GM11168 (cell line): Measurements from ENCODE around the gene TM2D3.

Experiments used
- in situ Hi-C: fragments of 300-500 bp; cut with MboI; formaldehyde crosslinking; loops from one replicate; pipeline ENCODE4 v1.12.0; 2022; ENCODE audit warnings: low sequenced_read_pairs; ENCODE audit not compliant: unreplicated experiment

Gene TM2D3

DNA sequence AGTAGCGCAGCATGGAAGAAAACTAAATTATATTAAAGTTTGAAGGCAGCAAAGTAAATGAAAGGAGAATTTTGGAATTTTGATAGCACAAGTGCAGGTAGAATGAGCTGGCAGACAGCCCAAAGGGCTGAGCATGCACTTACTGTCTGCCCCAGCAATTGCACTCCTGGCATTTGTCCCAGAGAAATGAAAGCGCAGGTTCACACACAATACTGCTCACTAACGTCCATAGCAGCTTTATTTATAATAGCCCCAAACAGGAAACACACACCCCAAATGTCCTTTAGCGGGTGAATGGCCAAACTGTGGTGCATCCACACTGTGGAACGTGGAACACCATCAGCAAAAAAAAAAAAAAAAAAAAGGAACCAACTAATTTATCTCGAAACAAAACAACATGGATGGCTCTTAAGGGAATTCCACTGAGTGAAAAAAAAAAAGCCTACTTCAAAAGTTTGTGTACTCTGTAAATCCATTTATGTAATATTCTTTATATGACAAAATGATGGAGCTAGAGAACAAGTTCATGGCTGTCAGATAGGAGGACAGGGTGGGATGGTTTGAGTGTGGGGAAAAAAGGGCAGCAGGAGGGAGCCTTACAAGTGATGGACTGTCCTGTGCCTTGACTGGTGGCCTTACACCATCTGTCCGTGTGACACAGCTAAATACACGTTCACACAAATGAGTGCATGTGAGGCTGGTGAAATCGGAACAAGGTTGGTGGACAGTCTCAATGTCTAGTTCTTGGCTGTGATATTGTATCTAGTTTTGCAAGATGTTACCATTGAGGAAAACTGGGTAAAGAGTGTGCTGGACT is 6.0 kb upstream of the TM2D3 start:
- in situ Hi-C loops: no loop called here

DNA sequence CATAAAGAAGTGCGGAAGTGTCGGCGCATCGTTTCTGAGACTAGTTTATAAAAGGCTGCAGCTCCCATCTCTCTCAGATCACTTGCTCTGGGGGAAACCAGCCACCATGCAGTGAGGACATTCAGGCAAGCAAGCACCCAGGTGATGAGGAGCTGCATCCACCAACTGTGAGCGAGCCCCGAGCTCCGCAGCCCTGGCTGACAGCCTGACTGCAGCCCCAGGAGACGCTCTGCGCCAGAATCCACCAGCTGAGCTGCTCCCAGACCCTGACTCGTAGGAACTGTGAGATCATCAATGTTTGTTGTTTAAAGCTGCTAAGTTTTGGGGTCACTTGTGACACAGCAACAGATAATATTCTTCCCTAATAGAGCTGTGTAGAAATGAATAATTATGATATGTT is 5.0 kb upstream of the TM2D3 start:
- in situ Hi-C loops: no loop called here

DNA sequence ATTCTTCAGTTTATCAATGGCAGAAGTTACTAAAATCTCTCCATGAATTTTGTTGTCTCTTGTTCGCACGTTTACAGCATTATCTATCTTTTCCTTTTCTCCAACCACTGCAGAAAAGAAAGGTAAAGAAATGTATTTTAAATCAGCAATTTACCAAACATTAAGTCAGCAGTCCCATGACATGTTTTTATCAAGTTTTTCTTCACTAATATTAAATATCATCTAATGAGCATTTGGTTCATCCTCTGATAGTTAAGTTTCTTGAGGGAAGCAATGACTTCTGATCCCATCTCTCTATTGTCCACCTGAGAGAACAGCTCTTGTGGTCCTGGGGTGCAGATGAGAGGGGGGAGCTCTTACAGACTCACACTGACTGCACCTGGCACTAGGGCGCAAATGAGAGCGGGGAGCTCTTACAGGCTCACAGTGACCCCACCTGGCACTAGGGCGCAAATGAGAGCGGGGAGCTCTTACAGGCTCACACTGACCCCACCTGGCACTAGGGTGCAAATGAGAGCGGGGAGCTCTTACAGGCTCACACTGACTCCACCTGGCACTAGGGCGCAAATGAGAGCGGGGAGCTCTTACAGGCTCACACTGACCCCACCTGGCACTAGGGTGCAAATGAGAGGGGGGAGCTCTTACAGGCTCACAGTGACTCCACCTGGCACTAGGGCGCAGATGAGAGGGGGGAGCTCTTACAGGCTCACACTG is 2.6 kb upstream of the TM2D3 start:
- in situ Hi-C loops: loop anchor here (5.0 kb wide), 1 partner anchor 357 kb away; the partner anchor contains the start of gene SNRPA1

DNA sequence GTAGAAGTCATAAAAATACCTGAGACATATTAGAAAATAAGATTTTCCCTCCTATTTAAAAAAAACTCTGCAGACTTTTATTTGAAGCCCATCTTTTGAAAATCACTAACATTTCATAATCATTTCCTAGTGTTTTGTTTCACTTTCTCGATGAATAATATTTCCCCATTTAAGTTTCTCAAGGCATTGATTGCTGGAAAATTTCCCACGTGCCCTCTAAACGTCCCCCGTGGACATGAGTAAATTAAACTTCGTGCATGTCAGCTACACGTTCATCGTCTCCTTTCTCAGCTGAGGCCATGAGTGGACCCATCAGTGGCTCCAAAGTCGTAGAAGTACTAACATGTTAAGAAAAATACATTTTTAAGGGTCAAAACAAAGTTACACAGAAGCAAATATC is 2.0 kb upstream of the TM2D3 start:
- in situ Hi-C loops: loop anchor here (5.0 kb wide), 1 partner anchor 357 kb away; the partner anchor contains the start of gene SNRPA1

DNA sequence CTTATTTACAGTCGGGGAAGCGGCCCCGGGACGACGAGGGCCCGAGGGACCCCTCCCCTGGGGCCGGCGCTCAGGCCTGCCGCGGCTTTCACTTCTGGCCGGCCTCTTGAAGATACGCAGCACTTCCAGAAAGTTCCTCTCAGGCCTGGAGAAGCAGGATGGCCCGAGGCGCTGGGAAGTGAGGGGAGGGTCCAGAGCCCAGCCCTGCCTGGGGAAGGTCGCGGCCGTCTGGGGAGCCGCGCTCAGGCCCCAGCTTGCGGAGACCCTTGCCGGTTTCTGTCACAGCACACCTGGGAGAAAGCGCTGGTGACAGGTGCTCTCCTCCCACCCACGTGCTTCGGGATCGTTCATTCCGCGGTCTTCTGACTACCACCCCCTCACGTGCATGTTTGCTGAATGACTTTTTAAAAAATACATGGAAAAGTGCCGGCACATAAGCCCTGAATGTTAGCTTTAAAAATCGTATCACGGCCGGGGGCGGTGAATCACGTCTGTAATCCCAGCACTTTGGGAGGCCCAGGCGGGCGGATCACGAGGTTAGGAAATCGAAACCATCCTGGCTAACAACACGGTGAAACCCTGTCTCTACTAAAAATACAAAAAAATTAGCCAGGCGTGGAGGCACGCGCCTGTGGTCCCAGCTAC is 727 bp upstream of the TM2D3 start:
- in situ Hi-C loops: loop anchor here (5.0 kb wide), 1 partner anchor 356 kb away; the partner anchor contains the start of gene SNRPA1

DNA sequence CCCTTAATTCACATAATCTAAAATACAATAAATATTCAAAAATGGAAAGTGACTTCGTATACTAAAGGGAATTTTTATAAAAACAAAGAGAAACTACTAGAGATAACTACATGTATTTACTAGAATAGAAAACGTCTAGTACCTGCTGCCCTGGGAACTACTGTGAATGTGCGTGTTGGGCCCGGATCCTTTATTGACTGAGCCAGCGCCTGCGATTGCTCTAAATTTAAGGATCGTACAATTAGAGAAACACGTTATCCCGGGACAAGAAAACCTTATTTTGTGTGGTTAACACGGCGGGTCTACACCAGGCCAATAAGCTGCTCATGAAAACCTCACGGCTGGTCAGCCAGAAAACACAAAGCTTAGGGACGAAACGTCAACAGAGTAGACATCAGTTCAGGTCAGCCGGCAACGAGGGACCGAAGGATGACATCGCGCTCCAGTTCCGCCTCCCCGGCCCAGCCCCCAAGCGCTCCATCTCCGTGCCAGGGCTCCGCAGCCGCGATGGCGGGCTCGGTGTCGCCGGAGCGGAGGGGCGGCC is 555 bp downstream of the TM2D3 start:
- in situ Hi-C loops: loop anchor here (5.0 kb wide), 1 partner anchor 354 kb away; the partner anchor contains the start of gene SNRPA1

DNA sequence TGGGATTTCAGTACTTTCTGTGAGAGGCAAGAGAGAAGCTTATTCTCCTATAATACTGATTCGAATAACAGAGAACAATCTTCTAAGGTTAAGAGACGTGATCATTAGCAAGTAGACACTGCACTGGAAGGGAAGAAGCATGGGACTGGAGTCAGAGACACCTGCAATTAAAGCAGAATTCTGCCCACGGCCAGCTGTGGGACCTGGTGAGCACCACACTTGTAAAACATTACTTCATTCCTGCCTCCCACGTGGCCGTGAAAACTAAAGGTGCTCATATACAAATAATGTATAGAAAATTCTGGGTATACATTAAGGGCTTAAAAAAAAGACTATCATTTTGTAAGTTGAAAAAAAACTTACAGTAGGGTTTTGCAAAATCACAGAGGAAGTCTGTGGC is 2.0 kb downstream of the TM2D3 start:
- in situ Hi-C loops: loop anchor here (5.0 kb wide), 1 partner anchor 353 kb away; the partner anchor contains the start of gene SNRPA1

DNA sequence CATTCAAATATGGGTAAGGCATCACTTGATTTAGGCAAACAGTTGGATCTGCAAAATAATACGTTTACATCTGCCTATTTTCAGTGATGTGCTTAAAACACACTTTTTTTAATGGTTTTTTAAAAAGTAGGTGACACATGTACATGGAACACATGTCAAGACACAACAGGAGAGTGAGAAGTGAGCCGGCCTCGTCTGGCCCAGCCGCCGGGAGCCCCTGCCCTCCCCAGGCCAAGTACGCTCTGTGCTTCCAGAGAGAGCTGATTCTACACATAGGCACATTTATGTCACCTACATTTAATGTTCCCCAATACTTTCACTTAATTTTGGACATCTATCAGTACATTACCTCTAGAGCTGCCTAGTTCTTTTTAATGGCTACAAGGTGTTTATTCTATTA is 3.8 kb downstream of the TM2D3 start:
- in situ Hi-C loops: no loop called here

DNA sequence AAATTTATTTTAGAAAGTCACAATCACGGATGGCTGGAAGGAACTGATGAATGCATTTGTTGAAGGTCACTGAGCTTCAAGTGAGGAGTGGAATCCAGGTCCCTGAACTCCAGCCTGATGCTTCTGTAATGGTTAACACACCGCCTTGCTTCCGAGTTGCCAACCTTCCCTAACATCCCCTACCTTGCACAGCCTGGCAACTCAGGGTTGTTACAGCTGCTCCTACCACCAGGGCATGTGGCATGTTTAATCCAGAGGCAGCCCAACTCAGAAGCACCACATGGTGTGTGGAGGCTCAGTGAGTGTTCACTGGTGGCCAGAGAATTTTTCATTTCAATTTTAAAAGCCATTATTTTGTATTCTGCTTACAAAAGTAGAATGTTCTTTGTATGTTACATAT is 4.9 kb downstream of the TM2D3 start:
- in situ Hi-C loops: no loop called here

DNA sequence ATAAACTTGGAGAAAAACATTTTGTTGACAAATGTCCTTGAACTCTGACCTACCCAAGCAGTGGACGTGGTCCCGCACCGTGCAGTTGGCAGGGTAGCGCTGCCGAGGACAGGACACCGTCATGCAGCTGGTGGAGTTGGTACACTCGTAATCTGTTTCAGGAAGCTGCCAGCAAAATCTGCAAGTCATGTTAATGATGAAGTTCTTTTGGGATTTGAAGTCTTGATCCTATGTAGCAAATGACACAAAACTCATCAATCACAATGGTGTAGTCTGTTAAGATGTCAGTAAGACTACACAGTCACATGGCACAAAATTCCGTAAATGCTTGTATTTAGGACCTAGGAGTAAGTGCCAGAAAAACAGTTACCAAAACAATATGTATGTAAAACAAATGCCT is 5.5 kb downstream of the TM2D3 start:
- in situ Hi-C loops: no loop called here

DNA sequence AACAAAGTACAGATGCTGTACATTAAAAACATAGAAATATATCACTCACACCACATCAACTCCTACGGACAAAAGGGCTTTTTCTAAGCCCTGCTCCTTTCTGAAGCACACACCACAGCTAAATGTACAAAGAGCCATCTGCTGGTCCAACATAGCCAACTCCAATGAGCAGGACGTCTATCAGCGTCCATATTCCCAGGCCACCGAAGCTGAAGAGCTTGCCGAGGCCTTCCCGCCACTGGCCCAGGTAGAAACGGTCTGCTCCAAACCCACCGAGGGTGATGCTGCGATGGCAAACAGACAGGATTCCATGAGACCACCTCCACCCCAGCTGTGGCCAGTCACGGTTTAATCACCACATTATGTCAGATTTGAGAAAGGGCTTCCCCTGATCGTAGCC is 9.8 kb downstream of the TM2D3 start:
- in situ Hi-C loops: no loop called here

DNA sequence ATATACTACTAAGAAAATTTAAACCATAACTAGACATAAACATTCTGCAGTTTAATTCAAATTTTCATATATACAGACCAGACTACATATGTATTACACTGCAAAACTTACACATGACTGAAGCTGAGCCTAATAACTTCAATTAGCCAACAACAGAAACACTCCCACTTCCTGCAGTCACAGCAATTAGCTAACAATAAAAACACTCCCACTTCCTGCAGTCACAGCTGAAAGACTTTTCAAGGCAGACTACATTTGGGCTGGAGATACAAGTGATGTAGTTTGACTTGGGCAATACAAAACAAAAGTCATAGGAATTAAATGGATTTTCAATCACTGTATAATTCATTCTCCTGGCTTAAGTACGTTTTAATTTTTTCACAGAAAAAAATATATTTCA is 10.3 kb downstream of the TM2D3 start:
- in situ Hi-C loops: no loop called here

DNA sequence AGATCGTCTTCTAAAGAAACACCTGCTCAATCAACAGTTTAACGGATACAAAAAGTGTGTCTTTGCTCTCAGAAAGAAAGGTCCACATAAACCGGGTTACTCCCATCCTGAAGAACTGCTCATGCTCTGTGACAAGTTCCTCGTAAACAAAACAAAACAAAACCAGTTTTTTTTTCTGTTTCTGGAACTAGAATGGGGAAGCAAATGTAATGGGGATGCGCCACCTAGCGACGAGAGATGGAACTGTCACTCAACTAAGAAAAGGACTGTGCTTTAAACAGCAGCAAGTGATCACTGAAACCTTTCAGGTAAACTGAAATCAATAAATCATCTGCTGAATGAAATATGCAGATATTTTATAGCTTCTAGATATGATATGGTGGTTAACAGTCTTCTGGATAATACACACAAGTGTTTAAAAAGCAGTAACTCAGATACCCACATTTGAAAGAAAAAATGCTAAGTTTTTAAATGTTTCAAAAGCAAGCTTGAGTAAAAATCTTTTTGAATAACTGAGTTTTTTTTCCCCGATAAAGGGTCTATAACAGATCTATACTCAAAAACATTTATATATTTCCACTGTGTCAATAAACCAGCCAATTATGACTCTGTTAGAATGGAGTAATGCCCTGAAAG is 10.9 kb downstream of the TM2D3 start:
- in situ Hi-C loops: no loop called here

DNA sequence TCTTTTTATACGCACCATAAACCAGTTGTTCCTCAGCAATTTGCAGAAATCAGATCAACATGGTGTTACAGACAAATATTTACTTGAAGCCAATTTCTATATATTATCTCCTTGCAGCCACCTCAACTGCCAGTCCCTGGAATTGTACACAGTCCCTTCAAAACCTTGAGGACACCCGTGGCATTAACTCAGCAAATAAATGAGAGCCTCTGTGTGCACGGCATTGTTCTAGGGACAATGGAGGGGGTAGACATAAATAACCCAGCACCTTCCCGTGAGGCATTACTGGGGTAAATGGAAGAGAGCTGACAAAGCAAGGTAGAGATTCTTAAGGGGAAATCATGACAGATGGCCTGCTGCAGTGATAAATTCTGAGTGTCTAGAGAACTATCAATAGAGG is 12.5 kb downstream of the TM2D3 start:
- in situ Hi-C loops: no loop called here

DNA sequence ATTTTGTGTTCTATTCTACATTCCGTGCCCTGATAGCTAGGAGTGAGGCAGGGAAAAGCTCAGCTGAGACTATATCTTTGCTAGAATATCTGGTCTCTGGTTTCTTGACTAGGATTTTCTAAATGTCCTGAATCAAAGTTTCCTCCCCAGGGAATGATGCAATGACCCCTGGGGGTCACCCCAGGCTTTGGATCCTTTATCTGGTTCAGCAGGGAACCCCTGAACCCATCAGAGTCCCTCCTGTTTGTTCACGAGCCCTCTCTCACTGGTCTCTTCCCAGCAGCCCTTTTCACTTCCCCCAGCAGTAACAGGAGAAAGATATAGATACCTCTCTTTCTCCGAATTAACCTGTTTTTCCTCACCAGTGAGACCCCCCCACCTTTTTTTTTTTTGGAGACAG is 14.3 kb downstream of the TM2D3 start:
- in situ Hi-C loops: no loop called here

DNA sequence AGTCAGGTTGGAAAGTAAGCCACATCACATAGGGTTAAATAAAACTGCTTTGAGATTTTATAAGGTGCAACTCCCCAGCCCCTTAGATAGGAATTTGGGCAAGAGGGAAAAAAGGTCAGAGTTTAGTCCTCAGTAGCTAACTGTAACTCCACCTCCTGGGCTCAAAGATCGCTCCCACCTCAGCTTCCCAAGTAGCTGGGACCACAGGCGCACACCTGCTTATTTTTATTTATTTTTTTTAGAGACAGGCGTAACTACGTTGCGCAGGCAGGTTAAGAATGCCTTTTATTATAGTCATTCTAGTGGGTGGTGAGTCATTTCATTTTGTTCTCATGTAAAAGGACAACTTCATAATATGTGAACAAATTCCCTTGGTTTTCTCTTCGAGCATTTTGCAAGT is 14.7 kb downstream of the TM2D3 start:
- in situ Hi-C loops: no loop called here

DNA sequence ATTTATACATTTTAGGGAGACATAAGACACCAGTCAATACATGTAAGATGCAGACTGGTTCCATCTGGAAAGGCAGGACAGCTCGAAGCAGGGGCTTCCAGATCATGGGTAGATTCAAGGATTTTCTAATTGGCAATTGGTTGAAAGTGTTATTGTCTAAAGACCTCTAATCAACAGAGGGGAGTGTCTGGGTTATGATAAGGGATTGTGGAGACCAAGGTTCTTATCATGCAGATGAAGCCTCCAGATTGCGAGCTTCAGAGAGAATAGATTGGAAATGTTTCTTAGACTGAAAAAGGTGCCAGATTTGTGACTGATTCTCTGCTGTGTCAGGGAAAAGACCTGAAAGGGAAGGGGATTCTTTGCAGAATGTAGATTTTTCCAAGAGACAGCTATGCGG is 15.1 kb downstream of the TM2D3 start:
- in situ Hi-C loops: no loop called here

DNA sequence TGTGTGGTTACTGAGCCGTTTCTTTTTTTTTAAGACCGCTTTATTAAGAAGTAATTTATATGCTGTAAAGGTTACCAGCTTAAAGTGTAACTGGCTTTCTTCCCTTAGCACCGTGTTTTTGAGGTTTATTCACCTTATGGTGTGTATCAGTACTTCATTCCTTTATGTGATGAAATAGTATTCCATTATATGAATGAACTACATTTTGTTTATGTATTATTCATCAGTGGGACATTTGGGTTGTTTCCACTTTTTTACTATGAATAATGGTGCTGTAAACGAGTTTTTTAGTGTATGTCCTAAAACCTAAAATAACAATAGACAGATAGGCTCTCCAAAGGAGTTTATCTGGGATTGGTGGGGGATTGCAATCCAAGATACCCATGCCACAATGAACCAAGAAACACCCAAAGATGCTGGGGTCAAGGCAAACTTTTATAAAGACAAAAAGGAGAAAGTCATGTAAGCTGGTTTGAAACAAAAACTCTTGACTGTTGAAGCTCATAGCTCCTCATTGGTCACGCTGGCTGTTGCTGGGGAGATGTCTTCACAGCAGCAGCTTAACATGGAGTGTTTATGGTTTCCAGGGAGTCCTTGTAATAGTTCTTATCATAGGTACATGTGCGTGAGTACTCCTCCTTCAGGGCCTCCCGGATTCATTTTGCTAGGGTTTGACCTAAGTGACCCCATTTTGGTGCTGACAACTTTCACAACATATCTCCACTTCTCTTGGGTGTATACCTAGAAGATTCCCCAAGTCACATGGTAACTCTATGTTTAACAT is 16.0 kb downstream of the TM2D3 start:
- in situ Hi-C loops: no loop called here

DNA sequence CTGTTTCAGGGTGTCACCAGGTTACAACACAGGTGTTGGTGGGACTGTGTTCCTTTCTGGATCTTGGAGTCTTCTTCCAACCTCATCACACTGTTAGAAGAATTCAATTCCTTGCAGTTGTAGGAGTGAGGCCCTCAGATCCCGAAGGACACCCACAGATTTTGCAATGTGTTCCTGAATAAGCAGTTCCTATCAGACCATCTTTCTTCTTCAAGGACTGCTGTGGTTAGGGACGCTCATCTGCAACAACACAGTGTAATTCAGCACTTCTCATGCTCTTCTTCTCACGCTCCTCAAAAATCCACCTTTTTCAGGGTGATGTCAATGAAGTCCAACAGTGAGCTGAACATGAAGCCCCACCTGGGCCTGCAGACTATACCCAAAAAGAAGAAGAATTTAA is 18.8 kb downstream of the TM2D3 start:
- in situ Hi-C loops: no loop called here
